ENCODE measurements around the gene CPLANE2.
"Not testable (repeated sequence)": the region's sequence is repeated elsewhere in the genome, so short reads cannot be mapped to it uniquely, and the experiment has no call there.

The CPLANE2 gene

DNA sequence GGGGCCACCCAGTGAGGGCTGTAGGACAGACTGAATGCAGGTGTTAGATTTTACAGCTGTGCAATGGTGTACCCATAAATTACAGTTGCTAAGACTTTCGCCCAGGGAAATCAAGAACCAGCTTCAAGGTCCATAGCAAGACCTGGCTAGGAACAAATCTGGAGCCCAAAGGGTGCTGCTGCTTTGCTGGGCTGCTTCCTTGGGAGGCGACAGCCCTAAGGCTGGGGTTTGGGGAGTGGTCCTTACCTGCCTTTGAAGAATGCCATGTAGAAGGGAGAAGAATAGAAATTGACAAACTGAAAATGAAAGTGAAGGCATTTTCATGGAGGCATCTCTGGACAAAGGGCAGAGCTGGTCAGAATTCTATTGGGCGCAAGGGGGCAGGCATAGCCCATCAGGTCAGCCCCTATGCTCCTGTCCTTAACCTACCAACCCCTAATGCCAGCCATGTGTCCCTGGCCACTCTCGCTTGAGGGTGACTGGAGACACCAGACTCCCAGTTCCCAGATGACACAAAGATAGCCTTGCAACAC lies 16.9 kb downstream of the CPLANE2 start:
- no peak overlapping the region for H3K4me3 ChIP-seq (ENCODE audit: low read length)
- TF ChIP-seq, protein P1, sequence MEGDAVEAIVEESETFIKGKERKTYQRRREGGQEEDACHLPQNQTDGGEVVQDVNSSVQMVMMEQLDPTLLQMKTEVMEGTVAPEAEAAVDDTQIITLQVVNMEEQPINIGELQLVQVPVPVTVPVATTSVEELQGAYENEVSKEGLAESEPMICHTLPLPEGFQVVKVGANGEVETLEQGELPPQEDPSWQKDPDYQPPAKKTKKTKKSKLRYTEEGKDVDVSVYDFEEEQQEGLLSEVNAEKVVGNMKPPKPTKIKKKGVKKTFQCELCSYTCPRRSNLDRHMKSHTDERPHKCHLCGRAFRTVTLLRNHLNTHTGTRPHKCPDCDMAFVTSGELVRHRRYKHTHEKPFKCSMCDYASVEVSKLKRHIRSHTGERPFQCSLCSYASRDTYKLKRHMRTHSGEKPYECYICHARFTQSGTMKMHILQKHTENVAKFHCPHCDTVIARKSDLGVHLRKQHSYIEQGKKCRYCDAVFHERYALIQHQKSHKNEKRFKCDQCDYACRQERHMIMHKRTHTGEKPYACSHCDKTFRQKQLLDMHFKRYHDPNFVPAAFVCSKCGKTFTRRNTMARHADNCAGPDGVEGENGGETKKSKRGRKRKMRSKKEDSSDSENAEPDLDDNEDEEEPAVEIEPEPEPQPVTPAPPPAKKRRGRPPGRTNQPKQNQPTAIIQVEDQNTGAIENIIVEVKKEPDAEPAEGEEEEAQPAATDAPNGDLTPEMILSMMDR (conservative IDR thresholded peaks at IDR 0.05; ENCODE audit: low read length): no peak
- no peak for DNase-seq (ENCODE audit: low read depth)

DNA sequence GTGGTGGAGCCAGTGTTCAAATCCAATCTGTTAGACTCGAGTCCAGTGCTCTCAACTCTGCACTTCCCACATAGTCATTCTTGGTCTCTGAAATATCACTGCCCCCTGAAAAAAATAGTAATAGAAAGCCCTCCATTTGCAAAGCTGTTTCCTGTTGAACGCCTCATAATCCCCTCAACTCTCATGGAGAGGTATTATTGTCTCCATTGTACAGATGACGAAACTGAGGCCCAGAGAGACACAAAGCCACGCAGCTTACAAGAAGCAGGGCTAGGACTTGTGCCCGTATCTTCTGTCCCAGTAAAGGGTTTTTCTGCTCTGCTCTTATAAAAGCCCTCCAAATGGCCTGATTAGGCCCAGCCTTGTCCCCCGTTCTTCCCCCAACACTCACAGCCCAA lies 18.3 kb downstream of the CPLANE2 start:
- TF ChIP-seq, protein P1 (conservative IDR thresholded peaks at IDR 0.05; ENCODE audit: low read length): no peak
- no peak for DNase-seq (ENCODE audit: low read depth)
- H3K4me3 ChIP-seq (ENCODE audit: low read length): no peak overlapping the region

- TF ChIP-seq, protein P1 (conservative IDR thresholded peaks at IDR 0.05; ENCODE audit: low read length): no peak
- H3K4me3 ChIP-seq (ENCODE audit: low read length): no peak overlapping the region; the same call in 1 of the 2 replicates
- DNase-seq (ENCODE audit: low read depth): no peak
Observed at GRCh38 chr1:16218014-16218673, 18.8 kb downstream of the CPLANE2 start.

- peak; percentile 96 for DNase-seq (ENCODE audit: low read depth)
- H3K4me3 ChIP-seq (ENCODE audit: low read length): peak overlapping the region; percentile 63
- TF ChIP-seq, protein P1 (conservative IDR thresholded peaks at IDR 0.05; ENCODE audit: low read length): no peak
Observed at GRCh38 chr1:16217061-16217785, 19.8 kb downstream of the CPLANE2 start.

DNA sequence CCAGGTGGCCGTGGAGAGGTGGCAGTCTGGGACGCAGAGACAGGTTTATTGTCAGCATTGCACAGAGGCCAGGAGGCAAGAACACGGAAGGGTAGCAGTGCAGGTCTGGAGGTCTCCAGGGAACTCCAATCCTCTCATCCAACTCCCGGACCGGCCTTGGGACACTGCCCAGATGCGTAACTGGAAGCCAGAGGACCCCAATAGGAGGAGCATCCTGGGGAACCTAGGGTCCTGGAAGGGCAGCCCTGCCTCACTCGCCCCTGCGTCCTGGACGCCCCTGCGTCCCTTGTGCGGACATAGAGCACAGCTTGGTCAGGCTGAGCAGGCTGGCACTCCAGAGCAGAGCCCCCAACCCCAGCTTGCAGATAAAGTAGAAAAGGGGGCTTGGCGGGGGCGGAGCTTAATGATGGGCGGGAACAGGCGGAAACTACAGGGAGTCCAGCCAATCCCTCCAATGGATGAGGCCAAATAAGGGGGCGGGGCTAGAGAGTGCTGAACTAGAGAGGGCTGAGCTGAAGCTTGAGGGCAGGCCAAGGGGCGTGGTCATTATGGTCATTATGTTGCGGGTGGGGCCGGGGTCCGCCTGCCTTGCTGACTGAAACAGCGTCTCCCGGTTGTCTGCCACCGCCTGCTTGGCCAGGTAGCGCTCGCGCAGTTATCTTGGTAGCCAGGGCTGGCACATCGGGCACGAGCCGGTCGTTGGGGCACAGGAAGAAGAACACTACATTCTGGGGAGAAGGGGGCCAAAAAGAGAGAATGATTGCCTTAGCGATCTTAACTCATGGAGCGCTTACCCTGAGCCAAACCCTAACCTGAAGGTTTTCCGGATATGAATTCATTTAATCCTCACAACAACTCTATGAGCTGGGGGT lies 20.9 kb downstream of the CPLANE2 start:
- TF ChIP-seq, protein P1 (conservative IDR thresholded peaks at IDR 0.05; ENCODE audit: low read length): no peak
- DNase-seq (ENCODE audit: low read depth): peak; percentile 43
- H3K4me3 ChIP-seq (ENCODE audit: low read length): peak overlapping the region; percentile 63

DNA sequence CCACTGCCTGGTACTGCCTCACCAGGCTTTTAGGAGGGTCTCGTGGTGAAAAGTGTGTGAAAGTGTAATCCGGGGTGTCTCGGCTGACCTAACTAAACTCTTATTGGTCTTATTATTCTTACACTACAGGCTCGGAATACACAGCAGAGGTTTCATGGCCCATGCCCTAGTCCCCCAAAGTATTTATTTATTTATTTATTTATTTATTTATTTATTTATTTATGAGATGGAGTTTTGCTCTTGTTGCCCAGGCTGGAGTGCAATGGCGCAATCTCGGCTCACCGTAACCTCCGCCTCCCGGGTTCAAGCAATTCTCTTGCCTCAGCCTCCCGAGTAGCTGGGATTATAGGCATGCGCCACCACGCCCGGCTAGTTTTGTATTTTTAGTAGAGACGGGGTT lies 21.7 kb downstream of the CPLANE2 start:
- not testable (repeated sequence) for DNase-seq (ENCODE audit: low read depth); H3K4me3 ChIP-seq (ENCODE audit: low read length)

DNA sequence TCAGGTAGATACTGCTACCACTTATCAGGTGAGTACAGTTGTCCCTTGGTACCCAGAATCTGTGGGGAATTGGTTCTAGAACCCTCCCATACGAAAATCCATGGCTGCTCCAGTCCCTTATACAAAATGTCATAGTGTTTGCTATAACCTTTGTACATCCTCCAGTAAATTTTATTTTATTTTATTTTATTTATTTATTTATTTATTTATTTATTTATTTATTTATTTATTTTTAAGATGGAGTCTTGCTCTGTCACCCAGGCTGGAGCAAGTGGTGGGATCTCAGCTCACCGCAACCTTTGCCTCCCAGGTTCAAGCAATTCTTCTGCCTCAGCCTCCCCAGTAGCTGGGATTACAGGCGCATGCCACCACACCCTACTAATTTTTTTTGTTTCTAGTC lies 23.4 kb downstream of the CPLANE2 start:
- not testable (repeated sequence) for DNase-seq (ENCODE audit: low read depth); H3K4me3 ChIP-seq (ENCODE audit: low read length)

Data from AG10803 (cell line).